Central memory CD4-positive, alpha-beta T cell (primary cell): ENCODE data around the gene LRRC9.
A peak's percentile ranks its signal among the peaks of the same experiment; 100 is the strongest.
"Not testable (repeated sequence)": the region's sequence is repeated elsewhere in the genome, so short reads cannot be mapped to it uniquely, and the experiment has no call there.

Experiments used
- DNase-seq: peaks from one replicate; pipeline ENCODE4 v3.0.0; 2022

LRRC9 gene

DNA sequence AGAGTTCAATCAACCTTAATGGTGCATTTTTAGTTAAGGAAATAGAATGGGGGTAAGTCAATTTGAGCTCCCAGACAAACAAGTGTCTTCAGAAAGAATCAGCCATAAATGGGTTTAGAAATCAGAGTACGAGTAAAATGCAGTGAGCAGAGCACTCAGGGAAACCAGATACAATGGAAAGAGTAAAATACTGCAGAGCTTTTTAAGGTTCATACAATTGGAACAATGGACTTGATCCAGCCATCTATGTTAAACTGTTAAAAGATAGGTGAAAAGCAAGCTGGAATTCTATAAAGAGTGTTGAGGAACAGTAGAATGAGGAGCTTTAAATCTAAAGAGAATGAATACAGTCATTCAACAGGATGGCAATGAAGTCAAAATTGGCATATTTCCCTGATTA, 147.9 kb downstream of the LRRC9 start:
- no peak for DNase-seq

- DNase-seq: no peak
These were observed 159.8 kb downstream of the LRRC9 start for GRCh38 chr14:60079723-60080122.

DNA sequence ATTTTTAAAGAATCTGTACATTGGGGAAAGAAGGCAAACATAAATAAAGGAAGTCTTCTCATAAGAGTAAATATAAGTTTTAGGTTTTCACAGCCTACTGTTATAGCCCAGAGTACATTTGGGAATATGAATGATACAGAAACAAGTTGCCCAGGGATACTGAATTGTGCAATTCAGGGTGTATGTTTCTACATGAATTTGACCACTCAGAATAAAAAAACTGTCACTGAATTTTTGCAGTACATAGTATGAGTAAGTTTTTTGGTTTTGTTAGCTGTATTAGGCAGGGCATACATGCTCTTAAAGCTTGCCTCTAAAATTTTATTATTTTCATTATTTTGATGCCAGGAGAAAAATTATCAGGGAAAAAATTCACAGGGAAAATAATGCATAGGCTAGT, 165.1 kb downstream of the LRRC9 start:
- no peak for DNase-seq

DNA sequence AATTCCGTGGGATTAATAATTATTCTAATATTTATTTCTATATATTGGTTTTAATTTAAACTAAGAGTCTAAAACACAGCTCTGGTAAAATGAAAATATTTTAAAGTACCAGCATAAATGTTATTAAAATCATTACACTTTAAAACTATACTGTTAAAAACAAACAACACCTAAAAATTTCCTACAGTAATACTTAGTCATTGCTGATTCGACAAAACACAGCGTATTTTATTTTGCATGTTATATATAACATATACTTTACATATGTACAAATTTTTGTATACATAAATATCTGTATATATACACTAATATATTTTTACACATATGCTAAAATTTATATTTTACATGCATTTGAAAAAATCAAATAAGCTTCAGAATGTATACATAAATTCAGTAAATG, 165.7 kb downstream of the LRRC9 start:
- no peak for DNase-seq

DNA sequence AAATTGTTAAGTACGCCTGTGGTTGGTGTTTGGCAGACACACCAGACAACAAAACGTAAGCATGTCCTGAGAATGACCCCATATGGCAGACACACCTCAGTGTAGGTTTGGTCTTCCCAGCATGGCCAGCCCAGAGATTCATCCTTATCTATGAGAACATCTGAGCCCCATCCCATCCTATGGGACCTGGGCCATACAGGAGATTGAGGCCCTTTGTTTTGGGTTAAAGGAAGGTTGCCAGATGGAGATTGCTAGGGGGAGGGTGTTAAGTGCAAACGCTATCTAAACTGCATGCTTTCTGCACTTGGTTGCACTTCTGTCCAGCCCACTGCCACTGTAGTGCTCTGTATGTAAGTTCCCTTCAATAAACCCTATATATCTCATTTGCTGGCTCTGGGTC, 167.7 kb downstream of the LRRC9 start:
- DNase-seq: no peak

- DNase-seq: no peak
These were observed 169.3 kb downstream of the LRRC9 start for GRCh38 chr14:60089221-60089620.

DNA sequence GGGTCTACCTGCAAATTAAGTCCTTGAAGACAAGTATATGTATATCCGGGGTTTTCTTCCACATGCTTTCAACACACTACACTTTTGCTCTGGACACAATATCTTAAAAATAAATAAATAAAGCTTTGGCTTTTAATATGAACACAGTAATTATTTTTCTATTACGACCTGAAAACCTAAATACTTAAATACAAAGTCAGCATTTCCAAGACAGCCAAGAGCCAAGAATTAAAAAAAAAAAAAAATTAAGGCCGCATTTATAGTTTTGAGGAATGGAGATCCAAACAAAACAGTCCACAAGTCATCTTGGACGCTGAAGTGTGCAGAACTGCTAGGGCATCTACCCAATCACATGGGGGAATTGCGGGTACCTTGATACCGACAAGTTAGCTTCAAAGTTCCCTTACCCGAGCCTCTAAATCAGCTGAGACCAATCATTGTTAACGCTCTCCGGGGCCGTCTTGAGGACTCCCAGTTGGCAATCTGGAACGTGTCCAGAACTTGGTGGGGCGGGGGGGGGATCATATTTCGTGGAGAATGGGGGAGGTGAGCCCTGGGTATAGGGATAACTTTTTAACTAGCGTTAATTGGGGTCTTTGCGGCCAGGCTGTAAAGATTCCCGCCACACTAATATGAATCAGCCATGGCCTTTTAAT, 171.0 kb downstream of the LRRC9 start:
- peak; percentile 8 for DNase-seq

GRCh38 chr14:60091550-60092525, 171.9 kb downstream of the LRRC9 start, which contains the start of gene PCNX4:
PCNX4 (plus strand) TSS chr14:60091923; CDS start chr14:60107639, 15,716 bp downstream.
- peak; percentile 95 for DNase-seq

GRCh38 chr14:60092526-60092920, 172.6 kb downstream of the LRRC9 start:
- no peak for DNase-seq

- DNase-seq: no peak
These were observed 173.1 kb downstream of the LRRC9 start for GRCh38 chr14:60093080-60093479.

DNA sequence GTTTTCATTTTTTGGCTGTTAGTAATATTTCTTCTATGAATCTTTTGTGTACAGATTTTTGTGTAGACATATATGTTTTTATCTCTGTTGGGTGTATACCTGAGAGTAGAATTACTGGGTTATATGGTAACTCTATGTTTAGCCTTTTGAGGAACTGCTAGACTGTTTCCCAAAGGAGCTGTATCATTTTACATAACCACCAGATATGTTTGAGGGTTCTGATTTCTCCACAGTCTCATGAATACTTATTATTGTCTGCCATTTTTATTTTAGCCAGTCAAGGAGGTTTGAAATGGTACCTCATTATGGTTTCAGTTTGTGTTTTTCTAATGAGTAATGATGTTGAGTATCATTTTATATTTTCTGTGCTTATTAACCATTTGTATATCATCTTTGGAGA, 173.7 kb downstream of the LRRC9 start:
- no peak for DNase-seq

DNA sequence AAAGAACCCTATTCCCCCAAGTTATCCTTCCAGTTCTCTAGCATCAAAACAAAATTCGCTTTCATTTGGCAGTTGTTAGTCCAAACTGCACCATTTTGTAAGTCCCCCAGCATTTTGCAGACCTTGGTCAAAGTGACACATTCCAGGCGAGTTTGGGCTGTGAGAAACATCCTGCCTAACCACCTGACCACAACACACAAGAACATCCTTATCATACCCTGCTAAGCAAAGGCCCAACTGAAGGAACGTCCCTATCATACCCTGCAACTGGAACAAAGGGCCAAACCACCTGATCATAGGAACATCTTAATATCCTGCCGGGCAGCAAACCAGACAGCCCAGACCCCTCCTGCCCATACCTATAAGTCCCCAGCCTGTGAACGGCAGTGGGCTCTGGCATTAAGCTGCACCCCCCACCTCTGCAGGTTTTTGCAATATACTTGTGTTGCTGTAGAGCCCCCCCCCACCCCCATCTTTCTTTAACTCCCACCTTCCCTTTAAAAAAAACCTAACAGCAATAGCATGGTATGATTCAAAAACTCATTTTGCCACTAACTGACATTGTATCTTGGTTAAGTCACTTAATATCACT, 174.5 kb downstream of the LRRC9 start:
- DNase-seq: no peak

DNA sequence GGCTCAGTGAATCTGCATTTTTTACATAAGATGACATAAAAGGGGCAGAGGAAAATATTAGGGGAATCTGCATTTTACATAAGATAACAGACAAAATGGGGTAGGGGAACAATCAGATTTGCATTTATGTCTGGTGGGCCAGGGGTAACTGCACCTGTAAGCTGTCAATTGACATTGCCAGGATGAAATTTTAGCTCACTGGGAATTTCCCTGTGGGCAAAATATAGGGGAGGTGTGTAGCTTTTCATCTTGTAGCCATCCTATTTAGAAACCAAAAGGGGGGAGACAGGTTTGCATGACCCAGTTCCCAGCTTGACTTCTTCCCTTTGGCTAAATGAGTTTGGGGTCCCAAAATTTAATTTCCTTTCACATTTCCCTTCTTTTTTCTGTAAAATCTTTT, 175.3 kb downstream of the LRRC9 start:
- no peak for DNase-seq

GRCh38 chr14:60095781-60096450, 176.0 kb downstream of the LRRC9 start:
- DNase-seq: no peak

GRCh38 chr14:60097974-60098373, 178.0 kb downstream of the LRRC9 start:
- no peak for DNase-seq

DNA sequence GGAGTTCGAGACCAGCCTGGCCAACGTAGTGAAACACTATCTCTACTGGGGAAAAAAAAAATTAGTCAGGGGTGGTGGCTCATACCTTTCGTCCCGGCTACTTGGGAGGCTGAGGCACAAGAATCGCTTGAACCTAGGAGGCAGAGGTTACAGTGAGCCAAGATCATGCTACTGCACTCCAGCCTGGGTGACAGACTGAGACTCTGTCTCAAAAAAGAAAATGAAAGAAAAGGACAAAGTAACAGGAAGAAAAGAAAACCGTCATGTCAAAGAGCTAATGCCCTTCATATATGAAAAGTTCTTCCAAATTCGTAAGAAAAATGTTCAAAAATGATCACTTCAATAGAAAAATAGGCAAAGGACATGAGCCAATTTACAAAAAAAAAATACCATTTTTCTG, 179.9 kb downstream of the LRRC9 start:
- DNase-seq: not testable (repeated sequence)

DNA sequence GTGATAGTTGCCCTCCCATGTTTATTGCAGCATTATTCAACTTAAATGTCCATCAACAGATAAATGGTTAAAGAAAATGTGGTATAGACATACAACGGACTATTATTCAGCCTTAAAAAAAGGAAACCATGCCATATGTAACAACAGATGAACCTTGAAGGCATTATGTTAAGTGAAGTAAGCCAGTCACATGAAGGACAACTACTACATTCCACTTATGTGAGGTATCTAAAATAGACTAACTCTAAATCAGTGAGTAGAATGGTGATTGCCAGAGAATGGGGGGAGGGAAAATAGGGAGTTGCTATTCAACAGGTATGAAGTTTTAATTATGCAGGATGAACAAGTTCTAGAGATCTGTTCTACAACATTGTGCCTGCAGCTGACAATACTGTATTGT, 181.8 kb downstream of the LRRC9 start:
- DNase-seq: no peak

DNA sequence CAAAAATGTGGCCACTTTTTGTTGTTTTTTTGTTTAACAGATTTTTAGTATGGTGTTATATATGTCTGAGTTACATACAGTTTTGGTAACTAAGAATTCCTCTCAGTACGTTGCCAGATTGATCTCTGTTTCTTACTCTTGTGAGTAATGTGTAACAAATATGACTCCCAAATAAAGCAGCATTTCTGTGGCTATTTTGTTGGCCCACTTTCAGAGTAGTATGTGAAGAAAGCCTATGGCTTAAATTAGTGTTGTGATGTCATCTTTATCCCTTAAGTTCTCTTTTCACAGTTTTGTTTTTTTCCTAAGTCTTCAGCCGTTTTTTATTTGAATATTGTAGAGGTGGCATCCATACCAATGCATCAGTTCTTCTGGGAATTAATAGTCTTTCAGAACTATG, 182.4 kb downstream of the LRRC9 start:
- no peak for DNase-seq

DNA sequence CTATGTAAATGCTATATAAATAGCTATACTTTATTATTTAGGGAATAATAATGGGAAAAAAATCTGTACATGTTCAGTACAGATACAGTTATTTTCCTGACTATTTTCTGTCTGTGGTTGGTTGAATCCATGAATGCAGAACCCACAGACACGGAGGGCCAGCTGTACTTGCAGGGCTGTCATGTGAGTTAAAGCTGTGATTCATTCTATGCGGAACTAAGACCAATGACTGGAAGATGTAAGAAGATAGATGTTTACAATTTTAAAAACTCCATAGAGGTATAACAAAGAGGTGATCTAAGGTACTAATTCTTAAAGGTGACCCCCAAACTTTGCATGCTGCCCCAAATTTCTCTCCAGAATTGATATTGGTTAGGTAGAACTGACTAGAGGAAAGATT, 186.4 kb downstream of the LRRC9 start:
- no peak for DNase-seq

DNA sequence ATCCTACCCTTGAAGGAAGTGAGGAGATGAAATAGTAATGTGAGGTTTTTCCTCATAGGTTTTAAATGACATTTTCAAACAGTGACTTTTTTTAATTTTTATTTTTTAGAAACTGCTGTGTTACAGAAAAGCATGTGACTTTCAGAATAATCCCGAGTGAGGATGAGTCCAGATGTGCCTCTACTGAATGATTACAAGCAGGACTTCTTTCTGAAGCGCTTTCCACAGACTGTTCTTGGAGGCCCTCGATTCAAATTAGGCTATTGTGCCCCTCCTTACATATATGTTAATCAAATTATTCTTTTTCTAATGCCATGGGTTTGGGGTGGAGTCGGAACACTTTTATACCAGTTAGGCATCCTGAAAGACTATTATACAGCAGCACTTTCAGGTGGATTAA, 187.5 kb downstream of the LRRC9 start:
- DNase-seq: no peak

DNA sequence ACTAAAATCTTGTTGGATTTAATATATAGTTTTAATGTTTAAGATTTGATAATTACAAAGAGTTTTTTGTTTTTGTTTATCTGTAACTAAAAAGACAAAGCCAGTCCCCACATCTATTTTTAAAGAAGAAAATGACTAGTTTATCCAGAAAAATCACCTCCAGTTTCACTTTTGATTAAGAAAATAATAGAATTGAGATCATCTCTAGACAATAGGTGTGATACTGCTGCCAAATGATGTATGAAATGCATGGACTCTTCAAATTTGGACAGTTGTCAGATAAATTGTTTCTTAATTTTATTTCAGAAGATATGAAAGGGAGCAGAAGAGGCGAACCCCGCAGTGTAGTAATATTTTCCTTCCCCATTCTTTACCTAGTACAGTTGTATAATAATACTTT, 191.8 kb downstream of the LRRC9 start:
- no peak for DNase-seq
